CD4-positive, CD25-positive, alpha-beta regulatory T cell (primary cell): Measurements from ENCODE around the gene TMPRSS4. TPM values are rescaled to one million over a fixed set of nuclear protein-coding genes. Genes with fewer than 3 reads are reported as not detected.
A peak's percentile ranks its signal among the peaks of the same experiment; 100 is the strongest.

Experiments used
- ATAC-seq, 2 donors: fragments of 150-1000 bp; cut with Tn5 transposase; one replicate each; pipeline ENCODE4 v1.10.0; 2021; ENCODE audit warnings: low read depth in 2 of 2, moderate number of reproducible peaks in 2 of 2, moderate library complexity in 1 of 2
- DNase-seq, 3 donors: peaks; one replicate each; pipeline versions ENCODE4 v3.0.0 to v3.0.0-alpha.2; 2012 to 2022; ENCODE audit warnings: mixed read lengths in 1 of 3
- H3K27ac ChIP-seq: one replicate; pipeline ENCODE4 v1.7.0; 2013; ENCODE audit warnings: mild to moderate bottlenecking, low read length; ENCODE audit not compliant: insufficient read depth, poor library complexity, severe bottlenecking
- H3K27me3 ChIP-seq: one replicate; pipeline ENCODE4 v1.7.0; 2013; ENCODE audit warnings: low read length; ENCODE audit not compliant: control insufficient read depth, insufficient read depth
- H3K36me3 ChIP-seq: one replicate; pipeline ENCODE4 v1.7.0; 2013; ENCODE audit warnings: mild to moderate bottlenecking, low read length, moderate library complexity; ENCODE audit not compliant: control insufficient read depth, insufficient read depth
- H3K4me1 ChIP-seq: 2 replicates; pipeline ENCODE4 v1.7.0; 2013; ENCODE audit warnings: mild to moderate bottlenecking, low read length; ENCODE audit not compliant: insufficient read depth, control insufficient read depth, poor library complexity, severe bottlenecking
- H3K4me3 ChIP-seq: one replicate; pipeline ENCODE4 v1.7.0; 2013; ENCODE audit warnings: low read depth, mild to moderate bottlenecking, low read length, moderate library complexity
- H3K9me3 ChIP-seq, 2 experiments: 1 replicate in 1 of 2; 2 replicates in 1 of 2; pipeline ENCODE4 v1.7.0; 2013; ENCODE audit warnings: low read length in 2 of 2, mild to moderate bottlenecking in 1 of 2, moderate library complexity in 1 of 2; ENCODE audit not compliant: control insufficient read depth in 2 of 2
- H3K27ac Mint-ChIP-seq, 3 donors: one replicate each; pipeline ENCODE4 v1.8.0; 2020 to 2022; ENCODE audit warnings: mild to moderate bottlenecking in 3 of 3, mixed read lengths in 3 of 3, moderate library complexity in 2 of 3
- H3K27me3 Mint-ChIP-seq: one replicate; pipeline ENCODE4 v1.8.0; 2022; ENCODE audit warnings: mild to moderate bottlenecking, mixed read lengths
- H3K36me3 Mint-ChIP-seq: one replicate; pipeline ENCODE4 v1.8.0; 2020; ENCODE audit warnings: mixed read lengths
- H3K4me1 Mint-ChIP-seq, 4 donors: one replicate each; pipeline ENCODE4 v1.8.0; 2020 to 2022; ENCODE audit warnings: mixed read lengths in 4 of 4, mild to moderate bottlenecking in 1 of 4
- H3K4me3 Mint-ChIP-seq, 4 donors: one replicate each; pipeline ENCODE4 v1.8.0; 2020 to 2022; ENCODE audit warnings: mild to moderate bottlenecking in 4 of 4, mixed read lengths in 4 of 4, moderate library complexity in 3 of 4
- H3K9me3 Mint-ChIP-seq, 7 donors: one replicate each; pipeline ENCODE4 v1.8.0; 2020 to 2022; ENCODE audit warnings: mixed read lengths in 7 of 7, mild to moderate bottlenecking in 3 of 7, moderate library complexity in 2 of 7
- polyA plus RNA-seq, 4 donors: library from polyadenylated mRNA; unstranded; fragments of 300-500 nt; fragmentation: Illumina TruSeq; gene quantifications; one replicate each; pipeline ENCODE4 v1.2.3, GENCODE V29; 2021
- total RNA-seq: library from RNA; stranded (reverse); gene quantifications from one replicate; pipeline ENCODE4 v1.2.3, GENCODE V29; 2022

The TMPRSS4 gene
- total and polyA plus RNA-seq, 5 donors from 2014 or later, result not detected

DNA sequence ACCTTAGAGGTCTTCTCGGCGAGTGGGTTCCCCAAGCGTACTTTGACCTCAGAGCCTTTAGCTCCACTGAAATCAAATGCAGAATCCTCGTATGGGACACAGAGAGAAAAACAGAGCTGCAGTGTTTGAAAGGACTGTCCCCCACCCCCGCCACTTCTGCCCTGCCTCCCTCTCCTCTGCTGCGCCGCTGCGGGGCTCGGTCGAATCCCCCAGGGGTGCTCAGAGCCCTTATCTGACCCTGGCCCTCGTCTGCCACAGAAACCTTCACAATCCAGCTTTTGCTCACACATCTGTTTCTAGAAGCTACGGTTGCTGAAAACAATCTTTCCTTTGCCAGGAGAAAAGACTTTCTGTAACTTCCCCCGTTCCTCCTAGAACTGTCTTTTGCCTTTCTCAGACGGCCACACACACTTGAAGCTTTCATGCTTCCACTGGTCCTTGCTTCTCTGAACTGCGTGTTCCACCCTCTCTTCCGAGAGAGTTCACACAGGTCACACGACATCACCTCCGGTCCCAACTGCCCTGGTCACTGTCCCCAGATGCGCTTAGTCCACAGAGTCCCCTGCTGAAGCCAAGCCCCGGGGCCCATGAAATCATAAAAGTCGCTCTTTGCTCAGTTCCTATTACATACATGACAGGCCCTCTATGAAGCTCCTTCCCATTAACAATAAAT, 6.1 kb downstream of the TMPRSS4 start:
- Mint-ChIP-seq H3K36me3 (no peaks in the 10 kb centered on the region), H3K4me3 (no peak overlapping the region), H3K9me3 (peaks cover 0 to 20% (median 1%) of the 10 kb centered on the region in 7 donors), H3K27me3 (peaks cover 17% of the 10 kb centered on the region), H3K4me1 (peaks cover 0 to 2% (median 0%) of the 10 kb centered on the region in 4 donors), H3K27ac (no peak overlapping the region)
- H3K9me3 ChIP-seq, result peaks cover 5 to 17% of the 10 kb centered on the region in 2 experiments
- DNase-seq, result no peak
- no peak overlapping the region for H3K4me3 ChIP-seq
- H3K36me3 ChIP-seq, result no peaks in the 10 kb centered on the region
- no peak overlapping the region for H3K27ac ChIP-seq
- no peaks in the 10 kb centered on the region for H3K4me1 ChIP-seq
- no peak for ATAC-seq
- H3K27me3 ChIP-seq, result no peaks in the 10 kb centered on the region

- H3K27ac ChIP-seq, result no peak overlapping the region
- ATAC-seq, result no peak
- DNase-seq, result no peak
- peaks cover 4% of the 10 kb centered on the region for H3K36me3 Mint-ChIP-seq
- no peaks in the 10 kb centered on the region for H3K27me3 ChIP-seq
- H3K4me1 ChIP-seq, result no peaks in the 10 kb centered on the region
- H3K9me3 ChIP-seq, result peaks cover 9 to 23% of the 10 kb centered on the region in 2 experiments
- H3K36me3 ChIP-seq, result no peaks in the 10 kb centered on the region
- peaks cover 0 to 2% (median 0%) of the 10 kb centered on the region in 4 donors for H3K4me1 Mint-ChIP-seq
- H3K4me3 Mint-ChIP-seq, result no peak overlapping the region
- peaks cover 22% of the 10 kb centered on the region for H3K27me3 Mint-ChIP-seq
- peaks cover 0 to 26% (median 5%) of the 10 kb centered on the region in 7 donors for H3K9me3 Mint-ChIP-seq
- peak overlapping the region in 1 of 3 donors; percentile 55 for H3K27ac Mint-ChIP-seq
- H3K4me3 ChIP-seq, result no peak overlapping the region
These were observed 7.4 kb downstream of the TMPRSS4 start for GRCh38 chr11:118084247-118084646.

DNA sequence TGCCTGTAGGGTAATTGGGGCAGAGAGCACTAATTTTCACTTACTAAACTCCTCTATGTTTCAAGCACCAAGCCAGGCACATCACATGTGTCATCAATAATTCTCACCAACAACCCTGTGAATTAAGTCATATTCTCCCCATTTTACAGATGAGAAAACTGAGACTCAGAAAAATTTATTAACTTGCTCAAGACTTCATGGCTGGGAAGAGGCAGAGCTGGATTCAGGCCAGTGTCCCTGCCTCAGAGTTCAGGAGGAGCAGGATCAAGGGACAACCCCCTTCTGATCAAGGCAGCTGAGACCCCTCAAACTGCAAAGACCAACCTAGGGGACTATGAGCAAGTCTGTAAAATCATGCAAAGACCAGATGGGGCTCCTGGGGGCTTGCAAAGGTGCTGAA, 7.8 kb downstream of the TMPRSS4 start:
- H3K27ac Mint-ChIP-seq, result no peak overlapping the region
- no peaks in the 10 kb centered on the region for H3K27me3 ChIP-seq
- H3K36me3 Mint-ChIP-seq, result peaks cover 4% of the 10 kb centered on the region
- no peaks in the 10 kb centered on the region for H3K36me3 ChIP-seq
- peaks cover 0 to 2% (median 0%) of the 10 kb centered on the region in 4 donors for H3K4me1 Mint-ChIP-seq
- no peaks in the 10 kb centered on the region for H3K4me1 ChIP-seq
- peaks cover 22% of the 10 kb centered on the region for H3K27me3 Mint-ChIP-seq
- H3K27ac ChIP-seq, result no peak overlapping the region
- no peak for ATAC-seq
- H3K9me3 Mint-ChIP-seq, result peaks cover 0 to 26% (median 7%) of the 10 kb centered on the region in 7 donors
- H3K4me3 Mint-ChIP-seq, result no peak overlapping the region
- no peak for DNase-seq
- H3K4me3 ChIP-seq, result no peak overlapping the region
- peaks cover 10 to 23% of the 10 kb centered on the region in 2 experiments for H3K9me3 ChIP-seq

- Mint-ChIP-seq H3K9me3 (peaks cover 0 to 26% (median 7%) of the 10 kb centered on the region in 7 donors), H3K4me1 (peaks cover 0 to 2% (median 0%) of the 10 kb centered on the region in 4 donors), H3K4me3 (no peak within 1 kb of the TSS), H3K36me3 (peaks cover 4% of the 10 kb centered on the region), H3K27ac (peak within 1 kb of the TSS in 1 of 3 donors; percentile 14), H3K27me3 (peaks cover 20% of the 10 kb centered on the region)
- DNase-seq, result no peak
- Histone ChIP-seq H3K4me3 (no peak within 1 kb of the TSS), H3K36me3 (no peaks in the 10 kb centered on the region), H3K4me1 (no peaks in the 10 kb centered on the region), H3K27me3 (no peaks in the 10 kb centered on the region), H3K27ac (no peak within 1 kb of the TSS), H3K9me3 (peaks cover 10 to 23% of the 10 kb centered on the region in 2 experiments)
- no peak for ATAC-seq
These were observed 10.3 kb downstream of the TMPRSS4 start, which contains the start of gene SMIM35 for GRCh38 chr11:118086913-118087768. SMIM35 (minus strand) TSS chr11:118086963; CDS start chr11:118086757, 206 bp downstream.

DNA sequence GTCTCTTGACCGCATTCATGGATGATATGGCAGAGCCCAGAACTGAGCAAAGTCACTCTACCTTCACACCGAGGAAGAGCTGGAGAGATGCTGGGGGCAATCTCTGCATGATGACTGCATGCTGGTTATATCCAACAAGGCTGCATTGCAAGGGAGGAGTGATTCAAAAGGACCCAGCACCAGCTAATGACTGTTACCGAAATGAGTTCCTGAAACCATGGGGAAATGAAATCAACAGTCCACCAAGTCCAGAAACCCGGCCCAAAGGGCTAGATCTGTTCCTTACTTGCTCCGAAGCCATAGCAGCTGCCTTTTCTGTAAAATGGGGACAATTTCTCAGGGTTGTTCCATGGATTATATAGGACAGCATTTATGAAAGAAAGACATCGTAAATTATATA, 11.1 kb downstream of the TMPRSS4 start:
- ATAC-seq, result no peak
- no peaks in the 10 kb centered on the region for H3K36me3 ChIP-seq
- Mint-ChIP-seq H3K27ac (peak overlapping the region in 1 of 3 donors; percentile 14), H3K4me1 (peaks cover 0 to 2% (median 0%) of the 10 kb centered on the region in 4 donors), H3K4me3 (no peak overlapping the region), H3K36me3 (peaks cover 4% of the 10 kb centered on the region), H3K9me3 (peaks cover 0 to 26% (median 7%) of the 10 kb centered on the region in 7 donors), H3K27me3 (peaks cover 20% of the 10 kb centered on the region)
- no peak overlapping the region for H3K4me3 ChIP-seq
- H3K9me3 ChIP-seq, result peaks cover 10 to 23% of the 10 kb centered on the region in 2 experiments
- H3K27ac ChIP-seq, result no peak overlapping the region
- DNase-seq, result no peak
- H3K27me3 ChIP-seq, result no peaks in the 10 kb centered on the region
- H3K4me1 ChIP-seq, result no peaks in the 10 kb centered on the region

- H3K9me3 Mint-ChIP-seq, result peaks cover 0 to 26% (median 7%) of the 10 kb centered on the region in 7 donors
- ATAC-seq, result no peak
- DNase-seq, result no peak
- H3K27me3 ChIP-seq, result no peaks in the 10 kb centered on the region
- no peak overlapping the region for H3K27ac Mint-ChIP-seq
- H3K4me3 ChIP-seq, result no peak overlapping the region
- no peak overlapping the region for H3K27ac ChIP-seq
- peaks cover 0 to 2% (median 0%) of the 10 kb centered on the region in 4 donors for H3K4me1 Mint-ChIP-seq
- H3K36me3 Mint-ChIP-seq, result peaks cover 4% of the 10 kb centered on the region
- no peaks in the 10 kb centered on the region for H3K36me3 ChIP-seq
- peaks cover 10 to 23% of the 10 kb centered on the region in 2 experiments for H3K9me3 ChIP-seq
- H3K4me1 ChIP-seq, result no peaks in the 10 kb centered on the region
- H3K4me3 Mint-ChIP-seq, result no peak overlapping the region
- H3K27me3 Mint-ChIP-seq, result peaks cover 15% of the 10 kb centered on the region
These were observed 11.7 kb downstream of the TMPRSS4 start for GRCh38 chr11:118088531-118088930.

- ATAC-seq, result no peak
- Histone ChIP-seq H3K27me3 (no peaks in the 10 kb centered on the region), H3K4me3 (no peak overlapping the region), H3K4me1 (no peaks in the 10 kb centered on the region), H3K27ac (no peak overlapping the region), H3K36me3 (no peaks in the 10 kb centered on the region), H3K9me3 (peaks cover 10 to 23% of the 10 kb centered on the region in 2 experiments)
- peaks cover 4% of the 10 kb centered on the region for H3K36me3 Mint-ChIP-seq
- H3K4me3 Mint-ChIP-seq, result no peak overlapping the region
- H3K9me3 Mint-ChIP-seq, result peaks cover 0 to 26% (median 7%) of the 10 kb centered on the region in 7 donors
- DNase-seq, result no peak
- H3K27ac Mint-ChIP-seq, result no peak overlapping the region
- H3K27me3 Mint-ChIP-seq, result peaks cover 15% of the 10 kb centered on the region
- no peaks in the 10 kb centered on the region for H3K4me1 Mint-ChIP-seq
These were observed 13.8 kb downstream of the TMPRSS4 start for GRCh38 chr11:118090545-118091162.
